Body of pancreas (tissue), 4 donors: Measurements from ENCODE around the gene CEP170B. TPM values are rescaled to one million over a fixed set of nuclear protein-coding genes. Genes with fewer than 3 reads are reported as not detected.
A peak's percentile ranks its signal among the peaks of the same experiment; 100 is the strongest.
"Not testable (repeated sequence)": the region's sequence is repeated elsewhere in the genome, so short reads cannot be mapped to it uniquely, and the experiment has no call there.

Experiments
- ATAC-seq: fragments of 150-250 bp; one replicate; pipeline ENCODE4 v1.9.1; 2016
- DNase-seq, 4 donors: peaks; one replicate each; pipeline ENCODE4 v3.0.0-alpha.2; 2019
- H3K27ac ChIP-seq, 4 donors: fragments of 200-600 bp; sonication (generic); 1 replicate in 3 of 4; 2 replicates in 1 of 4; pipeline versions ENCODE4 v1.5.1 to v1.6.1; 2016 to 2019; ENCODE audit warnings: mild to moderate bottlenecking in 1 of 4, mixed read lengths in 1 of 4, moderate library complexity in 1 of 4
- H3K27me3 ChIP-seq, 2 donors: fragments of 200-600 bp; sonication (generic); one replicate each; pipeline ENCODE4 v1.6.0; 2016; ENCODE audit warnings: mild to moderate bottlenecking in 1 of 2
- H3K36me3 ChIP-seq, 2 donors: fragments of 200-600 bp; sonication (generic); replicated peaks in 1 of 2; 2 replicates each; pipeline ENCODE4 v1.5.1; 2016; ENCODE audit warnings: low read depth in 2 of 2; ENCODE audit not compliant: insufficient read depth in 1 of 2
- H3K4me1 ChIP-seq: fragments of 200-600 bp; sonication (generic); one replicate; pipeline ENCODE4 v1.6.0; 2016
- H3K4me3 ChIP-seq, 2 donors: fragments of 200-600 bp; sonication (generic); 1 replicate in 1 of 2; 2 replicates in 1 of 2; pipeline ENCODE4 v1.5.1; 2016 to 2019
- H3K9me3 ChIP-seq, 3 donors: fragments of 200-600 bp; sonication (generic); 1 replicate in 2 of 3; 2 replicates in 1 of 3; pipeline ENCODE4 v1.5.1; 2016
- POLR2A ChIP-seq, 3 donors: fragments of 450-650 bp; IDR thresholded peaks; one replicate each; pipeline ENCODE4 v1.6.1; 2016; ENCODE audit warnings: antibody characterized with exemption in 3 of 3, mild to moderate bottlenecking in 2 of 3
- WGBS, 2 donors: methylation state at CpG; one replicate each; pipeline ENCODE4 v1.1.5; 2017; 5-methylcytosine and 5-hydroxymethylcytosine counted together
- intact Hi-C: fragments of 100-400 bp; cut with DNase I; formaldehyde crosslinking; loops from one replicate; pipeline ENCODE4 v1.15.1; 2023
- total RNA-seq, 2 donors: library from RNA; depleted of rRNA; stranded (reverse); fragments of >200 nt; gene quantifications; one replicate each; pipeline ENCODE4 v1.1.0, GENCODE V29; 2016
- TF ChIP-seq, protein P1 (sequence below), 7 experiments: fragments of 450-650 bp in 4 of 7; fragments of 200-600 bp in 3 of 7; sonication (generic) in 3 of 7; IDR thresholded peaks; one replicate each; pipeline ENCODE4 v1.5.1; 2016 to 2019; ENCODE audit warnings: antibody characterized with exemption in 7 of 7

CEP170B gene
- total RNA-seq, 2 donors from 2014 or later: 23.6 to 41.9 TPM

DNA sequence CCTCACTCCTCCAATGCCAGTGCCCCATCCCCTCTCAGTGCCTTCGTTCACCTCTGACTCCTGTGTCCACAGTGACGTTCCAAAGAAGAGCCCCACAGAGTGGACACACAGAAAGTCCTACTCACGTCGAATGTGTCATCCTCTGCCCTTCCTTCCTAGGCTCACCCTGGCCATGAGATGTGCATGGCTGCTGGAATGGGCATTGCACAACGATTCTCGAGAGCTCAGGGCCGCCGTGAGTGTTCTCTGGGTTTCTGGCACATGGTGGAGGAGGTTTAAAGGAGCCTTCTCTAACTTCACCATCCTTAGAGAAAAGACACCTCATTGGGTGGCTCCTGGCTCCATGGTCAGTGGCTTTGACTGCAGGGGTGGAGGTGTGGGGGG, 12.8 kb upstream of the CEP170B start:
- intact Hi-C loops: no loop called here
- 32 to 37% methylated on average over 5 to 8 of the region's 8 CpGs for WGBS, 2 donors
- Histone ChIP-seq H3K9me3 (no peaks in the 10 kb centered on the region), H3K27ac (no peak overlapping the region), H3K36me3 (no peaks in the 10 kb centered on the region), H3K27me3 (peaks cover 0 to 5% of the 10 kb centered on the region in 2 donors), H3K4me1 (no peaks in the 10 kb centered on the region), H3K4me3 (no peak overlapping the region)
- DNase-seq (no peak), ATAC-seq (no peak)
- TF ChIP-seq, protein P1, sequence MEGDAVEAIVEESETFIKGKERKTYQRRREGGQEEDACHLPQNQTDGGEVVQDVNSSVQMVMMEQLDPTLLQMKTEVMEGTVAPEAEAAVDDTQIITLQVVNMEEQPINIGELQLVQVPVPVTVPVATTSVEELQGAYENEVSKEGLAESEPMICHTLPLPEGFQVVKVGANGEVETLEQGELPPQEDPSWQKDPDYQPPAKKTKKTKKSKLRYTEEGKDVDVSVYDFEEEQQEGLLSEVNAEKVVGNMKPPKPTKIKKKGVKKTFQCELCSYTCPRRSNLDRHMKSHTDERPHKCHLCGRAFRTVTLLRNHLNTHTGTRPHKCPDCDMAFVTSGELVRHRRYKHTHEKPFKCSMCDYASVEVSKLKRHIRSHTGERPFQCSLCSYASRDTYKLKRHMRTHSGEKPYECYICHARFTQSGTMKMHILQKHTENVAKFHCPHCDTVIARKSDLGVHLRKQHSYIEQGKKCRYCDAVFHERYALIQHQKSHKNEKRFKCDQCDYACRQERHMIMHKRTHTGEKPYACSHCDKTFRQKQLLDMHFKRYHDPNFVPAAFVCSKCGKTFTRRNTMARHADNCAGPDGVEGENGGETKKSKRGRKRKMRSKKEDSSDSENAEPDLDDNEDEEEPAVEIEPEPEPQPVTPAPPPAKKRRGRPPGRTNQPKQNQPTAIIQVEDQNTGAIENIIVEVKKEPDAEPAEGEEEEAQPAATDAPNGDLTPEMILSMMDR (IDR thresholded peaks at IDR 0.05): no peak
- TF ChIP-seq POLR2A (IDR thresholded peaks at IDR 0.05): no peak

DNA sequence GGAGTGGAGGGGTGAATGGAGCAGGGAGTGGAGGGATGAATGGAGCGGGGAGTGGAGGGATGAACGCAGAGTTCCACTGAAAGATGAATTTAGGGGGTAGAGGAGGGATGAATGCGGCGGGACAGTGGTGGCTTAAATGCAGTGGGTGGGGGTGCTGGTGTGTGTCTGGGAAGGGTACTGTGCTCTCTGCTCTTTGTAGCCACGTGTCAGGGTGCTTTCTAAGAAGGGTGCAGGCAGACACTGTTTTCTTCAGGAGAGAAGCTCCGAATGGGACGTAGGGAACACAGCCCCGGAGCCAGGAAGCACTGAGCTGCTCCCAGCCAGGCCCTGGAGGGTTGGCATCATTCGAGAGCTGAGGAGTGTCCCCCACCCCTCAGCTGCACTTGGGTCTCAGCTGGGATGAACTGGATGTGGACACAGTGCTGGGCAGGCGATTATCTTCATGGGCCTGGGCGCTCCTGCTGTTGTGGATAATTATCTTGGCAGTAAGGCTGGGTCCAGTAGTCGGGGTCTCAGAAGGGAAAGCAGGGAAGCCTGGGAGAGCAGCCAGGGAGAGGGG, 9.5 kb upstream of the CEP170B start:
- DNase-seq: no peak
- WGBS, 2 donors: 54% methylated on average over 12 of the region's 12 CpGs
- H3K27ac ChIP-seq: no peak overlapping the region

DNA sequence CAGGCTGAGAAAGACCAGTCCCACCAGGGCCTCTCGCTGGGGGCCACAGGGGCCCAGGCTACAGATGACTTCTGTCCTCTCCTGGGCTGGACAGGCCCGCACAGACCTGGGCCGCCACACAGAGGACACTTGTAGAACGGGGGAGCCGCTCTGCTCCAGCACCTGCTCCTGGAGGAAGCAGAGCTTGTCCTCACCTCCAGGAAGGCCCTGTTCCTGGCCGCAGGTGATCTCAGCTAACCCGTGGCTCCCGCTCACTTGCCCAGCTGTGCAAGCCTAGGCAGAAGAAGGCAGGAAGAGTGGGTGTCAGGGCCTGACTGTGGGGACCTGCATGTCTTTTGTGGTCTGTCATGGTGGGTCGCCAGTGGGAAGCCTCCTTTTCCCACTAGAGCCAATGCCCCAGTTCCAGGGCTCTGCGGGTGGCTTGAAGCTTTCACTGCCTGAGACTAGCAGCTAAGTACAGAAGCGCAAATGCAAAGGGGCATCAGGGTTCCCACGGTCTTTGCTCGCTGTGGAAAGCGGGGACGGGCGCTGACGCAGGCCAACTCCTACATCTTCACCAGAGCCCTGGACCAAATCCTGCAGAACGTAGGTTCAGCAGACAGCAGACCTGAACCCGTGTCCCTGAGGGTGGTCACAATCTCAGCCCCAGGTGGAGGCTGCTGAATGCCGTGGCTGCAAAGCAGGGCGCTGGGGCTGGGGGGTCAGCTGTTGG, 8.8 kb upstream of the CEP170B start:
- DNase-seq (no peak), ATAC-seq (no peak)
- peaks cover 0 to 5% of the 10 kb centered on the region in 2 donors for H3K27me3 ChIP-seq
- WGBS, 2 donors: 54 to 80% methylated on average over 1 to 17 of the region's 21 CpGs
- H3K9me3 ChIP-seq: no peaks in the 10 kb centered on the region
- no peak overlapping the region for H3K4me3 ChIP-seq
- intact Hi-C loops: no loop called here
- no peak overlapping the region for H3K27ac ChIP-seq
- H3K4me1 ChIP-seq: no peaks in the 10 kb centered on the region
- no peaks in the 10 kb centered on the region for H3K36me3 ChIP-seq
- TF ChIP-seq, protein P1 (IDR thresholded peaks at IDR 0.05): no peak
- TF ChIP-seq POLR2A (IDR thresholded peaks at IDR 0.05): no peak

More for the DNA sequence above, 9.5 kb upstream of the CEP170B start:
- intact Hi-C loops: no loop called here
- H3K36me3 ChIP-seq: no peaks in the 10 kb centered on the region
- H3K4me3 ChIP-seq: no peak overlapping the region
- no peaks in the 10 kb centered on the region for H3K9me3 ChIP-seq
- no peaks in the 10 kb centered on the region for H3K4me1 ChIP-seq
- TF ChIP-seq POLR2A (IDR thresholded peaks at IDR 0.05): no peak
- TF ChIP-seq, protein P1 (IDR thresholded peaks at IDR 0.05): no peak
- H3K27me3 ChIP-seq: peaks cover 0 to 5% of the 10 kb centered on the region in 2 donors
- no peak for ATAC-seq

DNA sequence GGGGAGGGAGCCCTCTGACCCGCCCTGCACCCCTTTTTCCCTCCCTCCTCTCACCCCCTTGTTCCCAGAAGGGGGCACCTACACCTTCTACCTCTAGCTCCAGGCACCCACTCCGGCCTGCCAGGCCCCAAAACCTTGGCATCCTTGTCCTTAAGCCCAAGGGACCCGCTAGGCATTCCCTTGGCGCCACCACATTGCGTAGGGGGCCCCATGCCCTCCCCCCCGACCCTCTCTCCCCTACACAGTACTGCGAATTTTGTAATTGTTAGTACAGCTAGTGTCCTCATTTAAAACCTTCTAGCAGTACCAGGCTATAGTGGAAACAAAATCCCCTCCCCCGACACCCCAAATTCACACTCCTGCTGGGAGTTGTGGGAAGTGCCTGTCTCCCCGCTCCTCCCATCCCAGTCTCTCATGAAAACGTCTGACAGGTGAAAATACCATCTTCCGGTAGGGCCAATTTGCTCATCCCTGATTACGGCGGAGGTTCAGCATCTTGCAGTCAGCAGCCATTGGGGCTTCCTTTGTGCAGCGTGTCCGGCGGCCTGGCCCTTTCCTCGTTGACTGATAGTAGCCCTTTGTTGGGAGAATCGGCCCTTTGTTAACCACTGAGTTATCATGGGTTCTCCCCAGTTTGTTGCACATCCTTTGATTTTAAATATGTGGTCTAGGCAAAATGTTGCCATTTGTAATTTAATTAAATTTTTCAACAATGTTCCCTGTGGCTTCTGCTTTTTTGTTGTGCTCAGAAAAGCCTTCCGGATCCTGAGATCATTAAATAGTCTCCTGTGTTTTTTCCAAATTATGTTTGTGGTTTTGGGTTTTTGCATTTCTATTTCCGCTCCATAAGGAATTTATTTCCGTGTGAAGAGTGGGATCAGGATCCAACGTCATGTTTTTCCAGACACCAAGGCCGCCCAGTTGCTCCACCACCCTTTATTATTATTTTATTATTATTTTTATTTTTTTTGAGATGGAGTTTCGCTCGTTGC, 7.9 kb upstream of the CEP170B start:
- Histone ChIP-seq H3K4me1 (no peaks in the 10 kb centered on the region), H3K27ac (no peak overlapping the region), H3K4me3 (no peak overlapping the region), H3K27me3 (no peaks in the 10 kb centered on the region), H3K9me3 (no peaks in the 10 kb centered on the region), H3K36me3 (no peaks in the 10 kb centered on the region)
- intact Hi-C loops: no loop called here
- ATAC-seq: peak; percentile 12
- 74 to 77% methylated on average over 23 to 24 of the region's 25 CpGs for WGBS, 2 donors
- DNase-seq: no peak
- TF ChIP-seq POLR2A (IDR thresholded peaks at IDR 0.05): no peak
- TF ChIP-seq, protein P1 (IDR thresholded peaks at IDR 0.05): no peak

DNA sequence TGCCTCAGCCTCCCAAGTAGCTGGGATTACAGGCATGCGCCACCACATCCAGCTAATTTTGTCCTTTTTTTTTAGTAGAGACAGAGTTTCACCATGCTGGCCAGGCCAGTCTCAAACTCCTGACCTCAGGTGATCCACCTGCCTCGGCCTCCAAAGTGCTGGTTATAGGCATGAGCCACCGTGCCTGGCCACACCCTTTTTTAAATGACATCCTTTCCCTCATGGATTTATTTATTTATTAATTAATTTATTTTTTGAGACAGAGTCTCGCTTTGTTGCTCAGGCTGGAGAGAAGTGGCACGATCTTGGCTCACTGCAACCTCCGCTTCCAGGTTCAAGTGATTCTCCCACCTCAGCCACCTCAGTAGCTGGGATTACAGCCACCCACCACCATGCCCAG, 7.1 kb upstream of the CEP170B start:
- DNase-seq, ATAC-seq, H3K4me3 ChIP-seq, H3K27me3 ChIP-seq, H3K4me1 ChIP-seq, H3K27ac ChIP-seq, intact Hi-C loops, H3K9me3 ChIP-seq, H3K36me3 ChIP-seq: not testable (repeated sequence)
- WGBS, 2 donors: 92 to 95% methylated on average over 6 of the region's 6 CpGs
